Endometrium (tissue), 2 donors: Measurements from ENCODE around the gene ASPG.

Experiments
- FAIRE-seq: peaks from 2 replicates; lab custom pipeline; 2012; peaks lifted over from hg19 to GRCh38; lab: Jason Lieb, UNC
- donor health status: control.
- donor health status: control.

The ASPG gene

GRCh38 chr14:104085032-104085888, at the start of gene ASPG:
TSS of gene ASPG (plus strand) at chr14:104085700. CDS start at chr14:104085771, 71 bp downstream.
- FAIRE-seq: no peak

- FAIRE-seq: no peak
Observed at GRCh38 chr14:104036212-104036611, 49.3 kb upstream of the ASPG start.

GRCh38 chr14:104037074-104037473, 48.4 kb upstream of the ASPG start:
- no peak for FAIRE-seq

- FAIRE-seq: no peak
Observed at GRCh38 chr14:104037903-104038302, 47.6 kb upstream of the ASPG start.

GRCh38 chr14:104039214-104039613, 46.3 kb upstream of the ASPG start:
- no peak for FAIRE-seq

- FAIRE-seq: no peak
Observed at GRCh38 chr14:104040539-104040938, 45.0 kb upstream of the ASPG start.

- no peak for FAIRE-seq
Observed at GRCh38 chr14:104041430-104042104, 43.9 kb upstream of the ASPG start.

- FAIRE-seq: no peak
Observed at GRCh38 chr14:104044016-104044415, 41.5 kb upstream of the ASPG start.

GRCh38 chr14:104047761-104048160, 37.7 kb upstream of the ASPG start:
- FAIRE-seq: no peak

GRCh38 chr14:104048758-104049507, 36.6 kb upstream of the ASPG start:
- FAIRE-seq: no peak

- FAIRE-seq: no peak
Observed at GRCh38 chr14:104049576-104050240, 35.8 kb upstream of the ASPG start.

- FAIRE-seq: no peak
Observed at GRCh38 chr14:104051092-104051813, 34.2 kb upstream of the ASPG start.

- no peak for FAIRE-seq
Observed at GRCh38 chr14:104054222-104054905, 31.1 kb upstream of the ASPG start.

- no peak for FAIRE-seq
Observed at GRCh38 chr14:104062281-104062680, 23.2 kb upstream of the ASPG start.

GRCh38 chr14:104064003-104064402, 21.5 kb upstream of the ASPG start:
- FAIRE-seq: no peak

GRCh38 chr14:104066279-104066678, 19.2 kb upstream of the ASPG start:
- FAIRE-seq: no peak

GRCh38 chr14:104066719-104067295, 18.7 kb upstream of the ASPG start:
- FAIRE-seq: no peak

GRCh38 chr14:104069541-104069940, 16.0 kb upstream of the ASPG start:
- FAIRE-seq: no peak

GRCh38 chr14:104072586-104072985, 12.9 kb upstream of the ASPG start:
- FAIRE-seq: no peak

GRCh38 chr14:104073764-104074163, 11.7 kb upstream of the ASPG start:
- no peak for FAIRE-seq
